Hypothalamus (tissue), 51 donors: ENCODE results near the gene RCAN1.
A peak's percentile ranks its signal among the peaks of the same experiment; 100 is the strongest.

Source experiments
- DNase-seq, 51 donors: peaks; one replicate each; lab custom pipeline; 2025; lab: John Stamatoyannopoulos, UW

Gene RCAN1

GRCh38 chr21:34548781-34549376 is 66.0 kb downstream of the RCAN1 start:
- no peak for DNase-seq

- DNase-seq: no peak
Measured at GRCh38 chr21:34546542-34546941, 68.4 kb downstream of the RCAN1 start.

- peak in 35 of 51 donors; percentile 9 to 71 (median 45) for DNase-seq
Measured at GRCh38 chr21:34545079-34545884, 69.6 kb downstream of the RCAN1 start.

- peak in 3 of 51 donors; percentile 3 to 9 (median 7) for DNase-seq
Measured at GRCh38 chr21:34544032-34544496, 70.8 kb downstream of the RCAN1 start.

GRCh38 chr21:34543017-34543416 is 71.9 kb downstream of the RCAN1 start:
- DNase-seq: no peak

- DNase-seq: no peak
Measured at GRCh38 chr21:34540206-34540605, 74.7 kb downstream of the RCAN1 start.

GRCh38 chr21:34537838-34538237 is 77.1 kb downstream of the RCAN1 start:
- no peak for DNase-seq

GRCh38 chr21:34536820-34537219 is 78.1 kb downstream of the RCAN1 start:
- DNase-seq: no peak

GRCh38 chr21:34536311-34536710 is 78.6 kb downstream of the RCAN1 start:
- DNase-seq: no peak

GRCh38 chr21:34535886-34536285 is 79.0 kb downstream of the RCAN1 start:
- no peak for DNase-seq

- DNase-seq: peak in 24 of 51 donors; percentile 4 to 62 (median 34)
Measured at GRCh38 chr21:34534522-34534921, 80.4 kb downstream of the RCAN1 start.

- DNase-seq: no peak
Measured at GRCh38 chr21:34533938-34534337, 81.0 kb downstream of the RCAN1 start.

- DNase-seq: no peak
Measured at GRCh38 chr21:34531399-34531798, 83.5 kb downstream of the RCAN1 start.

- DNase-seq: no peak
Measured at GRCh38 chr21:34530261-34530660, 84.7 kb downstream of the RCAN1 start.

- no peak for DNase-seq
Measured at GRCh38 chr21:34528131-34528561, 86.8 kb downstream of the RCAN1 start.

GRCh38 chr21:34526618-34527290 is 88.2 kb downstream of the RCAN1 start:
- DNase-seq: peak in 13 of 51 donors; percentile 9 to 35 (median 28)

GRCh38 chr21:34526241-34526617 is 88.7 kb downstream of the RCAN1 start:
- DNase-seq: peak in 2 of 51 donors; percentile 11 to 32

- no peak for DNase-seq
Measured at GRCh38 chr21:34524646-34525601, 90.0 kb downstream of the RCAN1 start.

GRCh38 chr21:34523019-34523555 is 91.8 kb downstream of the RCAN1 start:
- DNase-seq: no peak

GRCh38 chr21:34522284-34522683 is 92.6 kb downstream of the RCAN1 start:
- no peak for DNase-seq
